ENCODE data around the gene CETN1. TPM values are rescaled to one million over a fixed set of nuclear protein-coding genes. Genes with fewer than 3 reads are reported as not detected.

The CETN1 gene
- total and polyA plus RNA-seq, 2 of the 13 experiments (the other 11 are each of a cell fraction or from before 2014, with no cell fraction given), result not detected

- ChIA-PET CTCF (ENCODE audit: low intra/inter-chr PET ratio, low total read pairs) (no interaction called here), POLR2A (no interaction called here)
- in situ Hi-C loops (cut with HindIII; ENCODE audit: extremely low pct_ligation_motif_present, low pct_unique_long_range_greater_than_20kb), result no loop called here
Measured at GRCh38 chr18:532018-532417, 48.2 kb upstream of the CETN1 start.

More at GRCh38 chr18:532018-532417, 48.2 kb upstream of the CETN1 start:
- no peak for ATAC-seq
- Histone ChIP-seq H2AFZ (ENCODE audit: low read length) (no peak overlapping the region), H3K4me2 (ENCODE audit: low read depth, low read length) (no peak overlapping the region), H3K4me1 (ENCODE audit: insufficient read depth, low read length) (no peaks in the 10 kb centered on the region), H3K4me3 (replicated peaks in 1 of 3; ENCODE audit: insufficient read depth in 1 of 3, low read depth in 2 of 3, low read length in 3 of 3) (no peak overlapping the region), H3K9ac (ENCODE audit: insufficient read depth, low read depth, low read length) (no peak overlapping the region), H4K20me1 (ENCODE audit: insufficient read depth, low read length) (no peaks in the 10 kb centered on the region), H3K27me3 (ENCODE audit: control insufficient read depth in 1 of 2, insufficient read depth in 2 of 2, low read length in 2 of 2) (no peaks in the 10 kb centered on the region), H3K36me3 (replicated peaks in 1 of 2; ENCODE audit: control insufficient read depth in 1 of 2, insufficient read depth in 2 of 2, low read length in 2 of 2) (no peaks in the 10 kb centered on the region), H3K27ac (ENCODE audit: extremely low read length, insufficient read depth, low read length) (no peak overlapping the region), H3K79me2 (ENCODE audit: insufficient read depth, low read length) (no peaks in the 10 kb centered on the region), H3K9me3 (ENCODE audit: low read length) (no peaks in the 10 kb centered on the region)
- DNase-seq (ENCODE audit: low spot score), result no peak
- TF ChIP-seq BHLHE40 (IDR thresholded peaks at IDR 0.05; ENCODE audit: low read length), result no peak
- no peak for TF ChIP-seq KLF6 (CRISPR knock-in tag; IDR thresholded peaks at IDR 0.05)
- TF ChIP-seq SPEN (CRISPR knock-in tag; IDR thresholded peaks at IDR 0.05; ENCODE audit: low read depth), result no peak
- TF ChIP-seq ZNF281 (CRISPR knock-in tag; IDR thresholded peaks at IDR 0.05; ENCODE audit: borderline replicate concordance), result no peak
- TF ChIP-seq PAX8 (CRISPR knock-in tag; IDR thresholded peaks at IDR 0.05; ENCODE audit: borderline replicate concordance), result no peak
- no peak for TF ChIP-seq IRX3 (CRISPR knock-in tag; IDR thresholded peaks at IDR 0.05; ENCODE audit: borderline replicate concordance, low read depth)
- no peak for TF ChIP-seq ZNF619 (CRISPR knock-in tag; IDR thresholded peaks at IDR 0.05)
- no peak for TF ChIP-seq YEATS4 (CRISPR knock-in tag; IDR thresholded peaks at IDR 0.05; ENCODE audit: borderline replicate concordance)
- TF ChIP-seq MAFG (CRISPR knock-in tag; IDR thresholded peaks at IDR 0.05), result no peak
- TF ChIP-seq TGIF2 (CRISPR knock-in tag; IDR thresholded peaks at IDR 0.05), result no peak
- TF ChIP-seq SETDB1 (CRISPR knock-in tag; IDR thresholded peaks at IDR 0.05; ENCODE audit: borderline replicate concordance), result no peak
- no peak for TF ChIP-seq ZNF629 (CRISPR knock-in tag; conservative IDR thresholded peaks at IDR 0.05)
- TF ChIP-seq SAFB2 (CRISPR knock-in tag; IDR thresholded peaks at IDR 0.05; ENCODE audit: borderline replicate concordance, low read depth), result no peak
- TF ChIP-seq RARG (CRISPR knock-in tag; IDR thresholded peaks at IDR 0.05; ENCODE audit: low read depth), result no peak
- TF ChIP-seq RBAK (CRISPR knock-in tag; IDR thresholded peaks at IDR 0.05), result no peak
- TF ChIP-seq ZNF225 (CRISPR knock-in tag; IDR thresholded peaks at IDR 0.05), result no peak
- no TSS peak for BruUV-seq (replicated peaks)
- FAIRE-seq, result no peak
- intact Hi-C loops (cut with micrococcal nuclease; ENCODE audit: unreplicated experiment), result no loop called here
- 39% methylated on average over 4 of the region's 4 CpGs for WGBS (ENCODE audit: low lambda C conversion rate)

All from HepG2 (cell line).